ENCODE data around the gene ARHGEF6. TPM values are rescaled to one million over a fixed set of nuclear protein-coding genes. Genes with fewer than 3 reads are reported as not detected.

The ARHGEF6 gene
- total and polyA plus RNA-seq, 12 donors, result 9.1 to 37.9 (median 25.0) TPM

DNA sequence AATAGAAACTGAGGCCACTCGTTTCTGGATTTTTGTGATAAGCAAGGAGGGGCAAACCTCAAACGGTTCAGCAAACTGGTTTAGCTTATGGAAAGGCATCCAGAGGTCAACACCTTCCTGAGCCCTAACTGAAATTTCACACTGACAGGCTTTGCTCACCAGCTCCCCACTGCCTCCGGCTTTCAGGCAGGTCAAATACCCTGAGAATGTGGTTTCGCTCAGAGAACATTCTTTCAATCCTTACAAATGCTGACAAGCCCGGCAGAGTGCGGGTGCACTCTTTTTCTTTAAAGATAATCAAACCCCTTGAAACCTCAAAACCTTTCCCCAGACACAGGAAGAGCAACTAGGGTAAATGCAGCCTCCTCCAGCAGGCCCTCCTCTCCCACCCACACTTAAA is 91.3 kb downstream of the ARHGEF6 start:
- TF ChIP-seq POLR2A (IDR thresholded peaks at IDR 0.05), result no peak
- TF ChIP-seq, protein P1, sequence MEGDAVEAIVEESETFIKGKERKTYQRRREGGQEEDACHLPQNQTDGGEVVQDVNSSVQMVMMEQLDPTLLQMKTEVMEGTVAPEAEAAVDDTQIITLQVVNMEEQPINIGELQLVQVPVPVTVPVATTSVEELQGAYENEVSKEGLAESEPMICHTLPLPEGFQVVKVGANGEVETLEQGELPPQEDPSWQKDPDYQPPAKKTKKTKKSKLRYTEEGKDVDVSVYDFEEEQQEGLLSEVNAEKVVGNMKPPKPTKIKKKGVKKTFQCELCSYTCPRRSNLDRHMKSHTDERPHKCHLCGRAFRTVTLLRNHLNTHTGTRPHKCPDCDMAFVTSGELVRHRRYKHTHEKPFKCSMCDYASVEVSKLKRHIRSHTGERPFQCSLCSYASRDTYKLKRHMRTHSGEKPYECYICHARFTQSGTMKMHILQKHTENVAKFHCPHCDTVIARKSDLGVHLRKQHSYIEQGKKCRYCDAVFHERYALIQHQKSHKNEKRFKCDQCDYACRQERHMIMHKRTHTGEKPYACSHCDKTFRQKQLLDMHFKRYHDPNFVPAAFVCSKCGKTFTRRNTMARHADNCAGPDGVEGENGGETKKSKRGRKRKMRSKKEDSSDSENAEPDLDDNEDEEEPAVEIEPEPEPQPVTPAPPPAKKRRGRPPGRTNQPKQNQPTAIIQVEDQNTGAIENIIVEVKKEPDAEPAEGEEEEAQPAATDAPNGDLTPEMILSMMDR (IDR thresholded peaks at IDR 0.05), result no peak
- DNase-seq, result no peak
- H3K4me1 ChIP-seq (replicated peaks in 1 of 2), result no peaks in the 10 kb centered on the region
- H3K36me3 ChIP-seq (replicated peaks in 1 of 2), result no peaks in the 10 kb centered on the region
- intact Hi-C loops (cut with DNase I), result no loop called here
- no peaks in the 10 kb centered on the region for H3K27me3 ChIP-seq
- H3K9me3 ChIP-seq (replicated peaks in 1 of 3), result no peaks in the 10 kb centered on the region
- 52 to 78% (median 65%) methylated on average over 6 of the region's 6 CpGs for WGBS, 4 donors
- no peak overlapping the region for H3K27ac ChIP-seq
- no peak overlapping the region for H3K4me3 ChIP-seq

GRCh38 chrX:136687457-136687856 is 93.3 kb downstream of the ARHGEF6 start:
- no peaks in the 10 kb centered on the region for H3K9me3 ChIP-seq (replicated peaks in 1 of 3)
- TF ChIP-seq, protein P1 (IDR thresholded peaks at IDR 0.05), result no peak
- TF ChIP-seq POLR2A (IDR thresholded peaks at IDR 0.05), result no peak
- H3K4me1 ChIP-seq (replicated peaks in 1 of 2), result no peaks in the 10 kb centered on the region
- no peaks in the 10 kb centered on the region for H3K27me3 ChIP-seq
- WGBS, 4 donors, result 50 to 100% (median 77%) methylated on average over 1 of the region's 1 CpG
- H3K36me3 ChIP-seq (replicated peaks in 1 of 2), result no peaks in the 10 kb centered on the region
- no peak for DNase-seq
- no peak overlapping the region for H3K27ac ChIP-seq
- intact Hi-C loops (cut with DNase I), result no loop called here
- H3K4me3 ChIP-seq, result no peak overlapping the region

DNA sequence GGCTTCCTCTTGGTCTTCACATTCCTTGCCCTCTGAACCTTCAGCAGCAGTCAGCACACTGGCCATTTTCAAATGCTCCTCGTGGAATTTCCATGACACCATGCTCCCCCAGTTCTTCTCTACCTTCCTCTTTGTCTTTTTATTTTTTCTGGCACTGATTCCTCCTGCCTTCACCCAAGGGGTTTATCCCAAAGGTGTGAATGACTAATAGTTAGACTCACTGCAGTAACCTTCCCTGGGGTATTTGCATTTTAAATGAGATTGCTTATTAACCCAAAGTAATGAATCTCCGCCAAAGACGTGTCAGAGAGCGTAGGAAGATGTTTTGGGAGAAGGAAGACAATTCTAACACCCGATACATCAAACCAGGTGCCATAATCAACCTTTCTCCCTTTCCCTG is 96.6 kb downstream of the ARHGEF6 start:
- Histone ChIP-seq H3K27ac (no peak overlapping the region), H3K4me1 (replicated peaks in 1 of 2) (no peaks in the 10 kb centered on the region), H3K36me3 (replicated peaks in 1 of 2) (no peaks in the 10 kb centered on the region), H3K4me3 (no peak overlapping the region), H3K9me3 (replicated peaks in 1 of 3) (no peaks in the 10 kb centered on the region), H3K27me3 (peaks cover 4% of the 10 kb centered on the region)
- intact Hi-C loops (cut with DNase I), result no loop called here
- 63 to 98% (median 82%) methylated on average over 5 of the region's 5 CpGs for WGBS, 4 donors
- DNase-seq, result no peak
- TF ChIP-seq POLR2A (IDR thresholded peaks at IDR 0.05), result no peak
- TF ChIP-seq, protein P1 (IDR thresholded peaks at IDR 0.05), result no peak

- intact Hi-C loops (cut with DNase I), result no loop called here
- peaks cover 4% of the 10 kb centered on the region for H3K27me3 ChIP-seq
- H3K4me3 ChIP-seq, result no peak overlapping the region
- no peaks in the 10 kb centered on the region for H3K36me3 ChIP-seq (replicated peaks in 1 of 2)
- H3K4me1 ChIP-seq (replicated peaks in 1 of 2), result no peaks in the 10 kb centered on the region
- no peak overlapping the region for H3K27ac ChIP-seq
- 47 to 77% (median 58%) methylated on average over 6 of the region's 6 CpGs for WGBS, 4 donors
- no peak for TF ChIP-seq POLR2A (IDR thresholded peaks at IDR 0.05)
- TF ChIP-seq, protein P1 (IDR thresholded peaks at IDR 0.05), result no peak
- no peaks in the 10 kb centered on the region for H3K9me3 ChIP-seq (replicated peaks in 1 of 3)
- DNase-seq, result peak in 1 of 7 donors; percentile 8
These were observed 101.2 kb downstream of the ARHGEF6 start for GRCh38 chrX:136679531-136679930.

Data from adrenal gland (tissue), 12 donors.